H1 (cell line): ENCODE data around the gene HDHD3. TPM values are rescaled to one million over a fixed set of nuclear protein-coding genes. Genes with fewer than 3 reads are reported as not detected.

ENCODE experiments used
- CTCF ChIA-PET: fragments of 300-600 bp; sonication (Branson Sonifier 250); formaldehyde crosslinking; loops from one replicate; lab custom pipeline; 2021; ENCODE audit not compliant: partially characterized antibody; lab: Charles Lee
- POLR2A ChIA-PET: fragments of 300-600 bp; sonication (Branson Sonifier 250); formaldehyde crosslinking; loops from one replicate; lab custom pipeline; 2021; ENCODE audit warnings: inconsistent platforms; ENCODE audit not compliant: partially characterized antibody; lab: Charles Lee
- DNase-seq, 2 experiments: peaks; one replicate each; pipeline versions ENCODE4 v3.0.0 to v3.0.0-alpha.2; 2010 to 2022; ENCODE audit warnings: low spot score in 2 of 2, low read depth in 1 of 2, mixed read lengths in 1 of 2
- FAIRE-seq: peaks from 2 replicates; lab custom pipeline; 2011; peaks lifted over from hg19 to GRCh38; lab: Jason Lieb, UNC
- H2AFZ ChIP-seq: 2 replicates; pipeline ENCODE4 v1.8.1; 2012; ENCODE audit warnings: low read length, inconsistent platforms
- H2AK5ac ChIP-seq: 2 replicates; pipeline ENCODE4 v1.6.1; 2013; ENCODE audit warnings: low read depth, low read length
- H2BK120ac ChIP-seq: replicated peaks from 2 replicates; pipeline ENCODE3; 2013; ENCODE audit warnings: low read depth, low read length, inconsistent platforms
- H2BK12ac ChIP-seq: 2 replicates; pipeline ENCODE4 v1.6.1; 2013; ENCODE audit warnings: low read depth, low read length
- H2BK15ac ChIP-seq: 2 replicates; pipeline ENCODE4 v1.6.1; 2013; ENCODE audit warnings: low read length
- H2BK20ac ChIP-seq: 2 replicates; pipeline ENCODE4 v1.6.1; 2013; ENCODE audit warnings: low read length
- H2BK5ac ChIP-seq: 2 replicates; pipeline ENCODE4 v1.6.1; 2013; ENCODE audit warnings: low read depth, low read length
- H3K14ac ChIP-seq: 2 replicates; pipeline ENCODE4 v1.6.1; 2013; ENCODE audit warnings: inconsistent platforms; ENCODE audit not compliant: insufficient read length
- H3K18ac ChIP-seq: 2 replicates; pipeline ENCODE4 v1.6.1; 2013; ENCODE audit warnings: low read length; ENCODE audit errors: extremely low read depth
- H3K23ac ChIP-seq: 2 replicates; pipeline ENCODE4 v1.6.1; 2013; ENCODE audit warnings: inconsistent platforms; ENCODE audit not compliant: insufficient read length
- H3K23me2 ChIP-seq: 2 replicates; pipeline ENCODE4 v1.6.1; 2013; ENCODE audit warnings: low read depth, low read length
- H3K27ac ChIP-seq: 2 replicates; pipeline ENCODE4 v1.6.1; 2011; ENCODE audit warnings: low read depth, low read length, inconsistent platforms
- H3K27me3 ChIP-seq, 4 experiments: replicated peaks in 1 of 4; 1 replicate in 1 of 4; 2 replicates in 3 of 4; pipeline versions ENCODE4 v1.6.1 to v1.8.1; 2011 to 2013; ENCODE audit warnings: low read length in 3 of 4, mild to moderate bottlenecking in 3 of 4, inconsistent platforms in 2 of 4, mixed read lengths in 2 of 4, moderate library complexity in 1 of 4; ENCODE audit not compliant: control insufficient read depth in 3 of 4, insufficient read depth in 3 of 4; ENCODE audit errors: extremely low read depth in 1 of 4
- H3K36me3 ChIP-seq, 4 experiments: 2 replicates each; pipeline versions ENCODE4 v1.6.1 to v1.8.1; 2011 to 2013; ENCODE audit warnings: mild to moderate bottlenecking in 4 of 4, low read length in 3 of 4, moderate library complexity in 2 of 4, control low read depth in 1 of 4, inconsistent platforms in 1 of 4; ENCODE audit not compliant: insufficient read depth in 4 of 4, control insufficient read depth in 2 of 4
- H3K4ac ChIP-seq: replicated peaks from 2 replicates; pipeline ENCODE3; 2013; ENCODE audit warnings: low read length, low read depth, mixed read lengths, inconsistent platforms; ENCODE audit not compliant: insufficient read length
- H3K4me1 ChIP-seq, 4 experiments: replicated peaks in 1 of 4; 1 replicate in 1 of 4; 2 replicates in 3 of 4; pipeline versions ENCODE4 v1.6.1 to v1.8.1; 2011 to 2013; ENCODE audit warnings: low read length in 3 of 4, inconsistent platforms in 2 of 4, mixed read lengths in 1 of 4; ENCODE audit not compliant: insufficient read depth in 4 of 4, control insufficient read depth in 3 of 4
- H3K4me2 ChIP-seq, 2 experiments: 2 replicates each; pipeline versions ENCODE4 v1.6.1 to v1.8.1; 2011 to 2013; ENCODE audit warnings: low read depth in 2 of 2, low read length in 2 of 2, control low read depth in 1 of 2, inconsistent platforms in 1 of 2, mild to moderate bottlenecking in 1 of 2; ENCODE audit not compliant: insufficient read depth in 1 of 2
- H3K4me3 ChIP-seq, 4 experiments: fragments of 200-600, 300-600 bp in 1 of 4; sonication (generic), shearing (Covaris generic), sonication (Bioruptor Twin) in 1 of 4; 2 replicates each; pipeline versions ENCODE4 v1.5.1 to v1.8.1; 2011 to 2016; ENCODE audit warnings: low read length in 4 of 4, low read depth in 3 of 4, control low read depth in 2 of 4, inconsistent platforms in 2 of 4, mild to moderate bottlenecking in 2 of 4, mixed read lengths in 1 of 4, moderate library complexity in 1 of 4; ENCODE audit not compliant: insufficient read depth in 2 of 4; ENCODE audit errors: extremely low read depth in 1 of 4
- H3K56ac ChIP-seq: replicated peaks from 2 replicates; pipeline ENCODE3; 2013; ENCODE audit warnings: low read depth, mild to moderate bottlenecking, mixed read lengths, low read length, inconsistent platforms; ENCODE audit not compliant: insufficient read length
- H3K79me1 ChIP-seq: 2 replicates; pipeline ENCODE4 v1.6.1; 2013; ENCODE audit warnings: low read depth, low read length, control low read depth
- H3K79me2 ChIP-seq, 2 experiments: 2 replicates each; pipeline versions ENCODE4 v1.6.1 to v1.8.1; 2012 to 2013; ENCODE audit warnings: low read length in 2 of 2, mild to moderate bottlenecking in 2 of 2, inconsistent platforms in 1 of 2; ENCODE audit not compliant: insufficient read depth in 2 of 2, control insufficient read depth in 1 of 2
- H3K9ac ChIP-seq, 4 experiments: replicated peaks in 1 of 4; 1 replicate in 1 of 4; 2 replicates in 3 of 4; pipeline versions ENCODE4 v1.6.1 to v1.8.1; 2011 to 2013; ENCODE audit warnings: low read depth in 3 of 4, low read length in 3 of 4, control low read depth in 2 of 4, mild to moderate bottlenecking in 2 of 4, moderate library complexity in 2 of 4, inconsistent platforms in 1 of 4; ENCODE audit errors: extremely low read depth in 1 of 4
- H3K9me3 ChIP-seq, 2 experiments: 2 replicates each; pipeline versions ENCODE4 v1.6.1 to v1.8.1; 2012 to 2013; ENCODE audit warnings: mild to moderate bottlenecking in 2 of 2, moderate library complexity in 2 of 2, control low read depth in 1 of 2, inconsistent platforms in 1 of 2, low read depth in 1 of 2, low read length in 1 of 2, mixed read lengths in 1 of 2; ENCODE audit not compliant: insufficient read depth in 2 of 2
- H4K20me1 ChIP-seq, 2 experiments: replicated peaks in 1 of 2; 2 replicates each; pipeline versions ENCODE3 to v1.8.1; 2011 to 2013; ENCODE audit warnings: inconsistent platforms in 2 of 2, low read length in 2 of 2, mild to moderate bottlenecking in 1 of 2; ENCODE audit not compliant: insufficient read depth in 2 of 2, control insufficient read depth in 1 of 2
- H4K5ac ChIP-seq: 2 replicates; pipeline ENCODE4 v1.6.1; 2013; ENCODE audit warnings: low read length, low read depth, mixed read lengths, inconsistent platforms; ENCODE audit not compliant: insufficient read length
- H4K8ac ChIP-seq: 2 replicates; pipeline ENCODE4 v1.8.0; 2013; ENCODE audit warnings: mild to moderate bottlenecking, moderate library complexity, low read length, inconsistent platforms; ENCODE audit not compliant: insufficient read depth; ENCODE audit errors: extremely low read depth
- H4K91ac ChIP-seq: replicated peaks from 2 replicates; pipeline ENCODE3; 2013; ENCODE audit warnings: low read length, mixed read lengths, inconsistent platforms; ENCODE audit not compliant: insufficient read length
- CBX8 ChIP-seq: fragments of 300-800, 300-1000 bp; sonication (generic); IDR thresholded peaks from 2 replicates; pipeline ENCODE4 v1.7.1; 2016; ENCODE audit warnings: low read depth, low read length, borderline replicate concordance
- CHD2 ChIP-seq: IDR thresholded peaks from 2 replicates; pipeline ENCODE4 v1.6.1; 2012; ENCODE audit warnings: low read length, improper control_type of control experiment
- EP300 ChIP-seq, 2 experiments: IDR thresholded peaks; 1 replicate in 1 of 2; 2 replicates in 1 of 2; pipeline ENCODE4 v1.6.1; 2011 to 2012; ENCODE audit warnings: low read depth in 2 of 2, low read length in 2 of 2, mild to moderate bottlenecking in 2 of 2, borderline replicate concordance in 1 of 2, inconsistent platforms in 1 of 2, moderate library complexity in 1 of 2
- KDM1A ChIP-seq: fragments of 200-600, 300-600 bp; sonication (generic); IDR thresholded peaks from 2 replicates; pipeline ENCODE4 v1.7.1; 2016; ENCODE audit warnings: mild to moderate bottlenecking, low read length, borderline replicate concordance
- MAFK ChIP-seq: IDR thresholded peaks from 2 replicates; pipeline ENCODE4 v1.6.1; 2012; ENCODE audit warnings: low read depth, mild to moderate bottlenecking, improper control_type of control experiment, low read length
- NANOG ChIP-seq: IDR thresholded peaks from 2 replicates; pipeline ENCODE4 v1.6.1; 2011; ENCODE audit warnings: low read length, low read depth, mild to moderate bottlenecking, inconsistent platforms; ENCODE audit not compliant: insufficient read depth, poor library complexity, severe bottlenecking
- RXRA ChIP-seq: IDR thresholded peaks from 2 replicates; pipeline ENCODE4 v1.6.1; 2011; ENCODE audit warnings: low read depth, mild to moderate bottlenecking, low read length, moderate library complexity; ENCODE audit not compliant: insufficient read depth
- SAP30 ChIP-seq: fragments of 300-600 bp; sonication (generic); IDR thresholded peaks from 2 replicates; pipeline ENCODE4 v1.7.1; 2012; ENCODE audit warnings: low read length, moderate library complexity, mild to moderate bottlenecking, inconsistent platforms; ENCODE audit not compliant: insufficient read depth, insufficient replicate concordance
- SP2 ChIP-seq: IDR thresholded peaks from 2 replicates; pipeline ENCODE4 v1.6.1; 2012; ENCODE audit warnings: mild to moderate bottlenecking, low read length, inconsistent platforms
- TBP ChIP-seq: IDR thresholded peaks from 2 replicates; pipeline ENCODE4 v1.6.1; 2011; ENCODE audit warnings: low read depth, low read length, improper control_type of control experiment
- TCF12 ChIP-seq: IDR thresholded peaks from 2 replicates; pipeline ENCODE4 v1.6.1; 2011; ENCODE audit warnings: low read depth, mild to moderate bottlenecking, low read length
- WGBS, 2 experiments: shearing (Covaris generic) in 1 of 2; methylation state at CpG; one replicate each; pipeline versions ENCODE4 v1.1.6 to v1.1.7; 2013 to 2015; ENCODE audit warnings: low lambda C conversion rate in 2 of 2, mixed read lengths in 2 of 2, inconsistent platforms in 1 of 2, low coverage in 1 of 2, missing lambda C conversion rate in 1 of 2; ENCODE audit not compliant: insufficient replicate concordance in 2 of 2, insufficient coverage in 1 of 2, insufficient read length in 1 of 2; ENCODE audit errors: extremely low coverage in 1 of 2, missing lambda C conversion rate in 1 of 2; 5-methylcytosine and 5-hydroxymethylcytosine counted together
- polyA plus RNA-seq, 7 experiments: library from polyadenylated mRNA; depleted of rRNA in 3 of 7; stranded (reverse) in 5 of 7; unstranded in 2 of 7; fragments of >200 nt in 5 of 7; fragments of 200-250 nt in 2 of 7; gene quantifications; 1 replicate in 5 of 7; 2 replicates in 1 of 7; 4 replicates in 1 of 7; pipeline versions ENCODE4 v1.2.1 to v1.2.3, GENCODE V29; 2011 to 2013; ENCODE audit warnings: missing spikeins in 2 of 7, mixed read lengths in 2 of 7
- total RNA-seq: library from RNA; stranded (reverse); fragmentation: NEBNext Ultra II Directional; extraction: Animal tissue kit (Norgen Biotek cat#: 25700); gene quantifications from 2 replicates; pipeline ENCODE4 v1.2.1, GENCODE V29; 2021
- TF ChIP-seq, protein P1 (sequence below): IDR thresholded peaks from 2 replicates; pipeline ENCODE4 v1.6.1; 2011; ENCODE audit warnings: low read depth, mild to moderate bottlenecking, low read length; ENCODE audit not compliant: insufficient read depth

Gene HDHD3
- total and polyA plus RNA-seq, 2 of the 8 experiments (the other 6 are each of a cell fraction or from before 2014, with no cell fraction given) = 12.1 to 25.3 TPM

DNA sequence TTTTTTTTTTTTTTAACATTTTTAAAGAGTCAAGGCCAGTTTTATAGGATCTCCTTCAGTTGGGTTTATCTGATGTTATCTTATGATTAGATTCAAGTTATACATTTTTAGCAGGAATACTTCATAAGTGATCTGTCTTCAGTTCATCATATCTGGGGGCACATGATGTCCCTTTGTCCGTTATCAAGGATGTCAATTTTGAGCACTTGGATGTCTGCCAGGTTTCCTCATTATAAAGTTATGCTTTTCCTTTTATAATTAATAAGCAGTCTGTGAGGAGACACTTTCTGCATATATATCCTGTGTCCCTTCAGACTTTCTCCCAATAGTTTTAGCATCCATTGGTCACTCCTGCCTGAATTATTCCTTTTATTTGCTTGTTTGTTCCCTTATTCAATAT is 11.8 kb downstream of the HDHD3 start:
- FAIRE-seq = no peak
- no peak overlapping the region for H3K27ac ChIP-seq
- no peak overlapping the region for H2BK15ac ChIP-seq

More for the DNA sequence above, 11.8 kb downstream of the HDHD3 start:
- Histone ChIP-seq H3K9me3 (no peaks in the 10 kb centered on the region), H3K4me3 (no peak overlapping the region), H3K23ac (no peak overlapping the region), H3K4me1 (no peaks in the 10 kb centered on the region; a peak in 1 of 7 replicates), H3K9ac (no peak overlapping the region), H2BK20ac (no peak overlapping the region), H2BK5ac (no peak overlapping the region), H2AFZ (no peak overlapping the region), H3K14ac (no peak overlapping the region), H3K4ac (no peak overlapping the region), H3K79me2 (no peaks in the 10 kb centered on the region), H3K27me3 (no peaks in the 10 kb centered on the region), H2AK5ac (no peak overlapping the region), H2BK120ac (no peak overlapping the region), H4K20me1 (no peaks in the 10 kb centered on the region), H3K23me2 (no peaks in the 10 kb centered on the region), H4K5ac (no peak overlapping the region), H4K91ac (no peak overlapping the region), H3K18ac (no peak overlapping the region), H2BK12ac (no peak overlapping the region), H3K56ac (no peak overlapping the region), H4K8ac (no peak overlapping the region), H3K4me2 (no peak overlapping the region), H3K36me3 (no peaks in the 10 kb centered on the region), H3K79me1 (no peaks in the 10 kb centered on the region; the same call in 1 of the 2 replicates)
- TF ChIP-seq EP300 (IDR thresholded peaks at IDR 0.05; ENCODE audit: borderline replicate concordance in 1 of 2, low read depth in 2 of 2, low read length in 2 of 2) = no peak
- no peak for TF ChIP-seq RXRA
- no peak for TF ChIP-seq MAFK
- TF ChIP-seq, protein P1, sequence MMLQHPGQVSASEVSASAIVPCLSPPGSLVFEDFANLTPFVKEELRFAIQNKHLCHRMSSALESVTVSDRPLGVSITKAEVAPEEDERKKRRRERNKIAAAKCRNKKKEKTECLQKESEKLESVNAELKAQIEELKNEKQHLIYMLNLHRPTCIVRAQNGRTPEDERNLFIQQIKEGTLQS = no peak
- no peak for TF ChIP-seq KDM1A
- no peak for TF ChIP-seq TBP
- no peak for TF ChIP-seq NANOG
- TF ChIP-seq SP2 = no peak
- TF ChIP-seq CBX8 = no peak
- TF ChIP-seq SAP30 = no peak
- no peak for TF ChIP-seq TCF12
- no peak for TF ChIP-seq CHD2
- POLR2A ChIA-PET = no interaction called here
- WGBS, 2 experiments = 90% methylated on average over 1 of the region's 1 CpG; no CpG with 5 or more reads in 1 of the 2 experiments
- CTCF ChIA-PET = interaction anchor here (0.6 to 1.8 kb wide), 3 partner anchors 8 to 540 kb away, joined by 3 to 5 read pairs (median 3); no protein-coding TSS in a partner anchor
- no peak for DNase-seq
